T-cell (primary cell): Measurements from ENCODE around the gene HLA-DRA. TPM values are rescaled to one million over a fixed set of nuclear protein-coding genes. Genes with fewer than 3 reads are reported as not detected.
"Not testable (repeated sequence)": the region's sequence is repeated elsewhere in the genome, so short reads cannot be mapped to it uniquely, and the experiment has no call there.

Experiments
- ATAC-seq, 4 experiments: fragments of 200-7000 bp in 3 of 4; fragments of 150-1000 bp in 1 of 4; cut with Tn5 transposase; replicated peaks in 1 of 4; 1 replicate in 3 of 4; 2 replicates in 1 of 4; pipeline ENCODE4 v1.10.0; 2021; ENCODE audit warnings: moderate library complexity in 3 of 4, mild to moderate bottlenecking in 2 of 4, moderate number of reproducible peaks in 1 of 4
- CTCF ChIA-PET, 2 donors: fragments of 300-600 bp; sonication (Branson Sonifier 250); formaldehyde crosslinking; loops; one replicate each; lab custom pipeline; 2022; ENCODE audit warnings: antibody characterized with exemption in 2 of 2; lab: Charles Lee
- POLR2A ChIA-PET, 2 donors: fragments of 300-600 bp; sonication (Branson Sonifier 250); formaldehyde crosslinking; loops; one replicate each; lab custom pipeline; 2022; ENCODE audit warnings: antibody characterized with exemption in 2 of 2; lab: Charles Lee
- DNase-seq, 35 experiments: peaks; one replicate each; pipeline versions ENCODE4 v3.0.0 to v3.0.0-alpha.2; 2013 to 2023
- H3K27ac ChIP-seq: one replicate; pipeline ENCODE4 v1.5.1; 2013; ENCODE audit warnings: low read length
- H3K27me3 ChIP-seq, 2 experiments: replicated peaks in 1 of 2; 1 replicate in 1 of 2; 2 replicates in 1 of 2; pipeline versions ENCODE4 v1.6.1 to v1.7.0; 2013; ENCODE audit warnings: low read length in 1 of 2, mixed read lengths in 1 of 2; ENCODE audit not compliant: control insufficient read depth in 2 of 2, insufficient read depth in 2 of 2; ENCODE audit errors: extremely low read depth in 1 of 2
- H3K36me3 ChIP-seq, 2 donors: 1 replicate in 1 of 2; 2 replicates in 1 of 2; pipeline versions ENCODE4 v1.6.1 to v1.7.0; 2013; ENCODE audit warnings: low read length in 1 of 2; ENCODE audit not compliant: control insufficient read depth in 2 of 2, insufficient read depth in 1 of 2; ENCODE audit errors: extremely low read depth in 1 of 2
- H3K4me1 ChIP-seq, 2 experiments: 1 replicate in 1 of 2; 2 replicates in 1 of 2; pipeline versions ENCODE4 v1.6.1 to v1.7.0; 2013; ENCODE audit warnings: low read length in 2 of 2, mixed read lengths in 1 of 2; ENCODE audit not compliant: insufficient read depth in 2 of 2, control insufficient read depth in 1 of 2; ENCODE audit errors: extremely low read depth in 1 of 2
- H3K4me3 ChIP-seq, 2 donors: 1 replicate in 1 of 2; 2 replicates in 1 of 2; pipeline versions ENCODE4 v1.5.1 to v1.7.0; 2013; ENCODE audit warnings: mild to moderate bottlenecking in 2 of 2, low read length in 1 of 2, moderate library complexity in 1 of 2; ENCODE audit not compliant: control insufficient read depth in 1 of 2; ENCODE audit errors: extremely low read depth in 1 of 2
- H3K9me3 ChIP-seq: 2 replicates; pipeline ENCODE4 v1.7.0; 2013
- H3K27ac Mint-ChIP-seq, 2 donors: one replicate each; pipeline ENCODE4 v1.8.0; 2020 to 2021; ENCODE audit warnings: mild to moderate bottlenecking in 2 of 2, mixed read lengths in 2 of 2
- H3K27me3 Mint-ChIP-seq, 2 donors: one replicate each; pipeline ENCODE4 v1.8.0; 2021 to 2022; ENCODE audit warnings: mixed read lengths in 2 of 2
- H3K36me3 Mint-ChIP-seq: one replicate; pipeline ENCODE4 v1.8.0; 2021; ENCODE audit warnings: mixed read lengths
- H3K4me1 Mint-ChIP-seq, 3 donors: one replicate each; pipeline ENCODE4 v1.8.0; 2020 to 2022; ENCODE audit warnings: mixed read lengths in 3 of 3, mild to moderate bottlenecking in 1 of 3
- H3K4me3 Mint-ChIP-seq, 3 donors: one replicate each; pipeline ENCODE4 v1.8.0; 2020 to 2022; ENCODE audit warnings: mild to moderate bottlenecking in 3 of 3, mixed read lengths in 3 of 3, moderate library complexity in 3 of 3
- H3K9me3 Mint-ChIP-seq, 3 donors: one replicate each; pipeline ENCODE4 v1.8.0; 2020 to 2022; ENCODE audit warnings: mixed read lengths in 3 of 3
- WGBS: methylation state at CpG from one replicate; pipeline ENCODE4 v1.1.5; 2013; ENCODE audit warnings: missing lambda C conversion rate; ENCODE audit not compliant: insufficient coverage; 5-methylcytosine and 5-hydroxymethylcytosine counted together
- total RNA-seq, 35 experiments: library from RNA in 6 of 35; stranded (reverse) in 6 of 35; fragments of 120-200 nt in 1 of 35; gene quantifications; one replicate each; pipeline versions ENCODE4 v1.2.1 to v1.2.4 and lab custom pipeline; 2013 to 2026

Gene HLA-DRA
- total RNA-seq, 5 donors from 2014 or later (not counting 1 experiment from before 2014, with no cell fraction given) = 41.1 to 131 (median 47.9) TPM

DNA sequence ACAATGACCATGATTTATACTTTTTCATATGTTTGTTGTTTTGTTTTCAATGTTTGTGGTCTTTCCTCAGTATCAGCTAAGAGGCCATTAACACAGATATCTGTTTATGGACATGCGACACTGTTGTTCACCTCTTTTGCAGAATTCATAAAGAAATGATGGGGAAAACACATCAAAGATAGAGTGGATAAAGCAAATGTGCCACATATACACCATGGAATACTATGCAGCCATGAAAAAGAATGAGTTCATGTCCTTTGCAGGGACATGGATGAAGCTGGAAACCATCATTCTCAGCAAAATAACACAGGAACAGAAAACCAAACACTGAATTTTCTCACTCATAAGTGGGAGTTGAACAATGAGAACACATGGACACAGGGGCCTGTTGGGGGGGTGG is 5.7 kb upstream of the HLA-DRA start:
- H3K9me3 ChIP-seq, H3K27ac ChIP-seq, H3K36me3 Mint-ChIP-seq, H3K4me3 Mint-ChIP-seq, H3K27ac Mint-ChIP-seq, H3K4me1 Mint-ChIP-seq, H3K4me3 ChIP-seq, ATAC-seq, CTCF ChIA-PET, H3K27me3 Mint-ChIP-seq, DNase-seq, H3K27me3 ChIP-seq, POLR2A ChIA-PET, H3K4me1 ChIP-seq, H3K36me3 ChIP-seq, H3K9me3 Mint-ChIP-seq: not testable (repeated sequence)
- no CpG with 5 or more reads among the region's 1 CpG for WGBS

DNA sequence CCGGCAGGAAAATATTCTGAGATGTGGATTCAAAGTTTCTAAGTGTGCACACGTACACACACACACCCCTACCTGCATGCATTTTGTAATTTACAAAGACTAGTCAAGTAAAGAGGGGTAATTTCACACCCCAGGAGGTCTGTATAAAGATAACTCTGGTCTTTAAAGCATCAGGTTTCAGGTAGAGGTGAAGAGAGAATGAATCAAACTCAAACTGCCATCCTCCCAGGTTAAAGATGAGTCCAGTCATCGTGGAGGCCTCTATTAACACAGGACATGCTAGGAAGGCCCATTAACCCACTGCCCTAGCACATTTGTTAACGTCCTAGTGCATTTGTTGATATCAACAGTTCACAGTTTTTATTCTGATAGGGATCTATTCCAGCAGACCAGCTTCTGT is 3.5 kb upstream of the HLA-DRA start:
- ATAC-seq (no peak), DNase-seq (no peak)
- Histone ChIP-seq H3K27me3 (no peaks in the 10 kb centered on the region), H3K36me3 (no peaks in the 10 kb centered on the region), H3K4me3 (no peak overlapping the region), H3K9me3 (no peaks in the 10 kb centered on the region), H3K27ac (no peak overlapping the region), H3K4me1 (peaks cover 0 to 2% of the 10 kb centered on the region in 2 experiments)
- CTCF ChIA-PET = no interaction called here
- POLR2A ChIA-PET = no interaction called here
- Mint-ChIP-seq H3K27ac (no peak overlapping the region), H3K4me3 (no peak overlapping the region), H3K4me1 (peaks cover 8 to 17% (median 10%) of the 10 kb centered on the region in 3 donors), H3K36me3 (no peaks in the 10 kb centered on the region), H3K27me3 (peaks cover 14 to 22% of the 10 kb centered on the region in 2 donors), H3K9me3 (no peaks in the 10 kb centered on the region)
- no CpG with 5 or more reads among the region's 4 CpGs for WGBS

DNA sequence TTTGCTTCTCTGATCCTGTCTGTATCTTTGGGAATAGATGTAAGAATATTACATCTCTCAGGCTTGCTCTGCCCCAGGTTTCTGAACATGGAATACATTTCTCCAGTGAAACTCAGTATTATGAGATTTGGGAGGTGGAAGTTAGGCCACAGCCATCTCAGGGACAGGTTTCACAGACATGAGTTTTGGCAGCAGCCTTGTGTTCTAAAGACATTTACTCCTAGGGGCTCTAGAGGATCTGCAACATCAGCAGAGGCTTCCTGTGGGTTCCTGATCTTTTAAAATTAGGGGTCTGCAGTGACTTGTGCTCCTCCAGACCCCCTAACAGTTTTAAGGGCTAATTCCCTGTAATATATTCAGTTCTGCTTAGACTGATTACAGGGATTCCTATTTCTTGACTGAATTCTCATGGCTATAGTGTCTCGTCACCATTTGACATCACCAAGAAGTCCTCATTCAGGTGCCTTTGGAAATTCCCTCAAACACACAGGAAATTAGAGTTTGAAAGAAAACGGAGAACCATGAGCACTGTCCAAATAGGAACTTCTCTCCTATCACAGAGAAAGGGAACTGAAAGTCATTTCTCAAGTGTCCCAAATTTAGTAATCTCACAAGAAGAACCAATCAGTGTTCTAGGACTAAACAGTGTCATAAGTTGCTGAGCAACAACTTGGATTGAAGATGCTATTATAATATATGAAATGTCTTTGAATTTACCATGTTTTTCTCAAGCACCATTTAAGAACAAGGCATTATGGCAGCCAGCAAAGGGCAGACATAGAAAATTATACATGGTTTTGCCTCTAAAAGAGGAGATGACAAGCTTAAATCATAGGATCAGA is 2.5 kb upstream of the HLA-DRA start:
- ATAC-seq (peak in 1 of 4 experiments; percentile 57), DNase-seq (peak in 1 of 35 experiments; percentile 56)
- no peak overlapping the region for H3K4me3 ChIP-seq
- peaks cover 0 to 2% of the 10 kb centered on the region in 2 experiments for H3K4me1 ChIP-seq
- H3K27ac ChIP-seq = peak overlapping the region; percentile 43
- WGBS = no CpG with 5 or more reads among the region's 2 CpGs
- no peaks in the 10 kb centered on the region for H3K27me3 ChIP-seq
- Mint-ChIP-seq H3K27me3 (peaks cover 17 to 30% of the 10 kb centered on the region in 2 donors), H3K4me1 (peaks cover 8 to 21% (median 10%) of the 10 kb centered on the region in 3 donors), H3K4me3 (no peak overlapping the region), H3K36me3 (no peaks in the 10 kb centered on the region), H3K9me3 (no peaks in the 10 kb centered on the region), H3K27ac (no peak overlapping the region)
- no peaks in the 10 kb centered on the region for H3K36me3 ChIP-seq
- ChIA-PET CTCF (interaction anchor here in 1 of 2 donors (1.4 kb wide), 1 partner anchor 349 kb away, joined by 5 read pairs; no protein-coding TSS in a partner anchor), POLR2A (no interaction called here)
- H3K9me3 ChIP-seq = no peaks in the 10 kb centered on the region

DNA sequence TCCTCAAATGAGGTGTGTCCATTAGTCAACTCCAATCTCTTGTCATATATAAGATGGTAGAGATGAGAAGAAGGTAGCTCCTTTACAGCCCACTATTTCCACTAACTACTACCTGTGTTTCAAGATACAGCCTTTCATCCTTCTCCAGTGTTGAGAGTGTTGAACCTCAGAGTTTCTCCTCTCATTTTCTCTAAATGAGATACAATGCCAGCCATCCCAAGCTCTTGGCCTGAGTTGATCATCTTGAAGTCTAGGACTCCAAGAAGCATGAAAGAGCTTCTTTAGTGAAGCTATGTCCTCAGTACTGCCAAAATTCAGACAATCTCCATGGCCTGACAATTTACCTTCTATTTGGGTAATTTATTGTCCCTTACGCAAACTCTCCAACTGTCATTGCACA is 548 bp upstream of the HLA-DRA start:
- peaks cover 19 to 32% of the 10 kb centered on the region in 2 donors for H3K27me3 Mint-ChIP-seq
- no peak for DNase-seq
- Histone ChIP-seq H3K36me3 (no peaks in the 10 kb centered on the region), H3K4me3 (no peak overlapping the region), H3K27me3 (no peaks in the 10 kb centered on the region), H3K27ac (peak overlapping the region; percentile 38), H3K4me1 (peaks cover 0 to 2% of the 10 kb centered on the region in 2 experiments), H3K9me3 (no peaks in the 10 kb centered on the region)
- H3K4me1 Mint-ChIP-seq = peaks cover 8 to 21% (median 10%) of the 10 kb centered on the region in 3 donors
- H3K27ac Mint-ChIP-seq = peak overlapping the region in 1 of 2 donors; percentile 78
- no peak overlapping the region for H3K4me3 Mint-ChIP-seq
- ChIA-PET CTCF (interaction anchor here in 1 of 2 donors (0.7 to 1.9 kb wide), 2 partner anchors 8 to 253 kb away, joined by 4 to 5 read pairs; no protein-coding TSS in a partner anchor), POLR2A (interaction anchor here in 1 of 2 donors (0.5 to 0.9 kb wide), 3 partner anchors 29 to 535 kb away, joined by 3 to 17 read pairs (median 3); no protein-coding TSS in a partner anchor)
- WGBS = 80% methylated on average over 1 of the region's 1 CpG
- H3K9me3 Mint-ChIP-seq = no peaks in the 10 kb centered on the region
- ATAC-seq = no peak
- no peaks in the 10 kb centered on the region for H3K36me3 Mint-ChIP-seq

DNA sequence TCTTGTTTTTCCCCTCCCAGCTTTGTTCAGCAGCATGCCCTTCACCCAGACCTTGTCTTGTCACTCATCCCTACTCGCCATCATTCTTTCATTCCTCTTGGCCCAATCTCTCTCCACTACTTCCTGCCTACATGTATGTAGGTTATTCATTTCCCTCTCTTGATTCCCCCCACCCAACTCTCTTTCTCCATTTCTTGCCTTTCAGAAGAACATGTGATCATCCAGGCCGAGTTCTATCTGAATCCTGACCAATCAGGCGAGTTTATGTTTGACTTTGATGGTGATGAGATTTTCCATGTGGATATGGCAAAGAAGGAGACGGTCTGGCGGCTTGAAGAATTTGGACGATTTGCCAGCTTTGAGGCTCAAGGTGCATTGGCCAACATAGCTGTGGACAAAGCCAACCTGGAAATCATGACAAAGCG is 2.6 kb downstream of the HLA-DRA start:
- Mint-ChIP-seq H3K27me3 (peaks cover 20 to 42% of the 10 kb centered on the region in 2 donors), H3K4me1 (peaks cover 8 to 21% (median 10%) of the 10 kb centered on the region in 3 donors), H3K9me3 (no peaks in the 10 kb centered on the region), H3K27ac (no peak overlapping the region), H3K36me3 (no peaks in the 10 kb centered on the region), H3K4me3 (no peak overlapping the region)
- ATAC-seq = no peak
- Histone ChIP-seq H3K27me3 (peaks cover 0 to 3% of the 10 kb centered on the region in 2 experiments), H3K4me1 (peaks cover 0 to 2% of the 10 kb centered on the region in 2 experiments), H3K36me3 (no peaks in the 10 kb centered on the region), H3K4me3 (no peak overlapping the region), H3K9me3 (no peaks in the 10 kb centered on the region), H3K27ac (no peak overlapping the region)
- WGBS = 91% methylated on average over 4 of the region's 7 CpGs
- ChIA-PET POLR2A (no interaction called here), CTCF (no interaction called here)
- DNase-seq = no peak

DNA sequence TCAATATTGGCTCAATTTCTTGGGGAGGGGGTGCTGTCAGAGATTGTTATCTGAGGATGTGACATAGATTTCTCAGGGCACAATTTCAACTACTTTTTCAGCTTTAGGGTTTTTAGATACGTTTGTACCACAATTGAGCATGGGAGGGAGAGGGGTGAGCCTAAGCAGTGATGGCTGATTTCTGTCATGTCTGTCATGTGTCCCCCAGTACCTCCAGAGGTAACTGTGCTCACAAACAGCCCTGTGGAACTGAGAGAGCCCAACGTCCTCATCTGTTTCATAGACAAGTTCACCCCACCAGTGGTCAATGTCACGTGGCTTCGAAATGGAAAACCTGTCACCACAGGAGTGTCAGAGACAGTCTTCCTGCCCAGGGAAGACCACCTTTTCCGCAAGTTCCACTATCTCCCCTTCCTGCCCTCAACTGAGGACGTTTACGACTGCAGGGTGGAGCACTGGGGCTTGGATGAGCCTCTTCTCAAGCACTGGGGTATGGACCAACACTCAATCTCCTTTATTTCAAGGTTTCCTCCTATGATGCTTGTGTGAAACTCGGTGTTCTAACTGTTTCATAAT is 3.4 kb downstream of the HLA-DRA start:
- DNase-seq = no peak
- H3K4me3 ChIP-seq = no peak overlapping the region
- POLR2A ChIA-PET = no interaction called here
- Mint-ChIP-seq H3K27me3 (peaks cover 20 to 43% of the 10 kb centered on the region in 2 donors), H3K4me1 (peaks cover 8 to 21% (median 10%) of the 10 kb centered on the region in 3 donors), H3K27ac (no peak overlapping the region), H3K36me3 (no peaks in the 10 kb centered on the region), H3K9me3 (no peaks in the 10 kb centered on the region), H3K4me3 (no peak overlapping the region)
- no peak for ATAC-seq
- peaks cover 0 to 2% of the 10 kb centered on the region in 2 experiments for H3K4me1 ChIP-seq
- H3K27me3 ChIP-seq = peaks cover 0 to 3% of the 10 kb centered on the region in 2 experiments
- no peaks in the 10 kb centered on the region for H3K36me3 ChIP-seq
- H3K27ac ChIP-seq = no peak overlapping the region
- no peaks in the 10 kb centered on the region for H3K9me3 ChIP-seq
- CTCF ChIA-PET = no interaction called here
- 86% methylated on average over 4 of the region's 8 CpGs for WGBS
